Fibroblast of pulmonary artery (primary cell): Measurements from ENCODE around the gene AGAP3.

ENCODE experiments used
- DNase-seq: peaks from one replicate; pipeline ENCODE4 v3.0.0-alpha.2; 2010; ENCODE audit warnings: low read depth
- H3K4me3 ChIP-seq: replicated peaks from 2 replicates; pipeline ENCODE4 v1.5.1; 2011; ENCODE audit warnings: low read depth, mild to moderate bottlenecking, control low read depth, low read length, moderate library complexity
- CTCF ChIP-seq: IDR thresholded peaks from 2 replicates; pipeline ENCODE4 v1.5.1; 2011; ENCODE audit warnings: mild to moderate bottlenecking, control low read depth, low read length, inconsistent platforms; ENCODE audit errors: missing control alignments

AGAP3 gene

DNA sequence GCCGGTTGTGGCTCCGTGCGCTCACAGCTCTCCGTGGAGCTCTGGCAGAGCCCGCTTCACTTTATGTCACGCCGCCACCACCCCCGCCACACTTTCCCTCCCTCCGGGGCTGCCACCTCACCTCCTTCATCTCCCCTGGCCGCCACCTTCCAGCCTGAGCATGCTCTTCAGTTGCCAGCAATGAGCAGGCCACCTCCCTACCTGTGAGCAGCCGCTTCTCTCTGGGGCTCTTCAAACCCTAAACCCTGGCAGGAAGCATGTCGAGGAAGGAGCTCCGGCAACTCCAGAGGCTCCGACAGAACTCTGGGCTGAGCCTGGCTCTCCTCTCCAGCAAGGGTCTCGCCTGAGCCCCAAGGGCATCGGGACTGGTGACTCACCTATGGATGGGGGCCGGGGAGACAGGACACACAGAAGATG lies 44.5 kb downstream of the AGAP3 start:
- no peak overlapping the region for H3K4me3 ChIP-seq
- DNase-seq: no peak
- TF ChIP-seq CTCF: no peak

- TF ChIP-seq CTCF: no peak
- no peak overlapping the region for H3K4me3 ChIP-seq
- no peak for DNase-seq
Observed at GRCh38 chr7:151131224-151131591, 44.9 kb downstream of the AGAP3 start.

DNA sequence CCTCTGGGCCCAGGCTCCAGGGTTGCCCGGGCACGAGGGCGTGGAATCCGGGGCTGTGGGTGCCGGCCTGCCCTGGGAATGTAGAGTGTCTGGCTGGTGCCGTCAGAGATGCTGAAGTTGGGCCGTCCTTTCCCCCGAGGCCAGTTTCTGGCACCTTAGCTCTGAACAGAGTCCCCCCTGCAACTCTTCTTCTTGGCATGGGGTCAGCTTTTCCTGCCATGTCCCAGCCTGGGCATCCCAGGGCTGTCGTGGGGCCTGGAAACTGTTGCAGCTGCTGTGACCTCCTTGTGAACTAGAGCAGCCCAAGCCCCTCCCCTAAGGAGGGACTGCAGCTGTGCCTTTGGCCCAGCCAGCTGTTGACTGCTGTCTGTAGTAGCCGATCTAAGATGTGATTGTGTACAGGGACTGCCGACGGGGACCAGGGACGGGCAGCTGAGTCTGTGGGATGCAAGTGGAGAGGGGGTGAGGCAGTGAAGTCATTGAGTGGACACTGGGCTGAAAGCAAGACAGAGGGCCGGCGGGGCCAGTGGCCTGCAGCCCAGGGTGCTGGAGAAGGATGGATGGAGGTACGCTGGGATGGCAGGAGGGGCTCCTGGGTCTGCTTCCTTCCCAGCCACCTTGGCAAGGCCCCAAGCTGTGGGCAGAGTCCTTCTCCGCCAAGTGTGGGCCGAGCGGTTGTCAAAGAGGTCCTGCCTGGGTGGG lies 45.5 kb downstream of the AGAP3 start:
- no peak for DNase-seq
- H3K4me3 ChIP-seq: no peak overlapping the region
- no peak for TF ChIP-seq CTCF

DNA sequence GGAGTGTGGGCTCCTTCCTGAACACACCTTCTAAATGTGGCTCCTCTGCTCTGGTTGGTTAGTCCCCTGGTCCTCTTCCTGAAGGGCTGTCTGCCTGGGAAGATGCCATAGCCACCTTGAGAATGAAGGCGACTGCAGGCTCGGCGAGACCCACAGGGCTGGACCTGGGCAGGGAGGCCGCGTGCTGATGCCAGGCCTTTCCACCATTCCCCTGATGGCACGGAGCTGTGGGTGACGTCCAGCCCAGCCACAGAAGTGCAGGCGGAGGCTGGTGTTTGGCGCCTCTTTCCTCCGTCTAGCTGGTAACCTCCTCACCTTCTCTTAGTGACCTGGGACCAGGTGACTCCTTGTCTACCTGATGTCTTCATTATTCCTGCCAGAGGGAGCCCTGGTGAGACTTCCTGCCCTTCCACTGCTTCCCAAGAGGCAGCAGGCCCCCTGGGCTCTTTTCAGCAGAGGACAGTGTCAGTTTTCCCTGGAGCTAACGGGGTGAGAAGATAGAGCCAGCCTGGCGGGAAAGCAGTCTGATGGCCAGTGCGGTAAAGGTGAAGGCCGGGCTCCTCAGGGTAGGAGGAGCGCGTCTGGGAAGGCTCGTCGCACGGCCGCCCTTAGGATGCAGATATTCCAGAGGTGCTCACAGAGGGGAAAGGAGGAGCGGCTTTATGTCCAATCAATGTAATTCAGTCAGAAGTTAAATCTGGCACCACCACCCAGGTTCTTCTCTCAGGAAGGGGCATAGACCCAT lies 46.4 kb downstream of the AGAP3 start:
- no peak for DNase-seq
- no peak for TF ChIP-seq CTCF
- no peak overlapping the region for H3K4me3 ChIP-seq

GRCh38 chr7:151133266-151133985 lies 47.2 kb downstream of the AGAP3 start:
- no peak for TF ChIP-seq CTCF
- no peak overlapping the region for H3K4me3 ChIP-seq
- no peak for DNase-seq

- H3K4me3 ChIP-seq: no peak overlapping the region
- DNase-seq: no peak
- TF ChIP-seq CTCF: no peak
Observed at GRCh38 chr7:151133986-151134742, 47.9 kb downstream of the AGAP3 start.
